Ovary (tissue), 9 donors: ENCODE measurements around the gene PPP1R13B. TPM values are rescaled to one million over a fixed set of nuclear protein-coding genes. Genes with fewer than 3 reads are reported as not detected.
A peak's percentile ranks its signal among the peaks of the same experiment; 100 is the strongest.

Experiments
- DNase-seq, 5 donors: peaks; one replicate each; pipeline ENCODE4 v3.0.0-alpha.2; 2019 to 2020
- H3K27ac ChIP-seq, 2 donors: fragments of 200-600 bp; one replicate each; pipeline versions ENCODE4 v1.5.1 to v1.8.0; 2019 to 2022
- H3K27me3 ChIP-seq: fragments of 200-600 bp; one replicate; pipeline ENCODE4 v1.8.0; 2022
- H3K36me3 ChIP-seq: fragments of 200-600 bp; sonication (generic); one replicate; pipeline ENCODE4 v1.5.1; 2019
- H3K4me1 ChIP-seq: one replicate; pipeline ENCODE4 v1.8.1; 2013; ENCODE audit warnings: mild to moderate bottlenecking, moderate library complexity; ENCODE audit not compliant: insufficient read depth
- H3K4me3 ChIP-seq: fragments of 200-600 bp; sonication (generic); one replicate; pipeline ENCODE4 v1.5.1; 2017
- H3K9me3 ChIP-seq, 2 donors: fragments of 200-600 bp in 1 of 2; sonication (generic) in 1 of 2; one replicate each; pipeline versions ENCODE4 v1.5.1 to v1.8.1; 2013 to 2019; ENCODE audit warnings: mild to moderate bottlenecking in 1 of 2, moderate library complexity in 1 of 2
- CTCF ChIP-seq, 3 donors: fragments of 450-650 bp in 2 of 3; fragments of 200-600 bp in 1 of 3; IDR thresholded peaks; one replicate each; pipeline versions ENCODE4 v1.5.1 to v1.8.0; 2016 to 2022; ENCODE audit warnings: antibody characterized with exemption in 3 of 3, mild to moderate bottlenecking in 1 of 3
- EP300 ChIP-seq: sonication (generic); formaldehyde crosslinking; IDR thresholded peaks from one replicate; pipeline ENCODE4 v1.6.1; 2017; ENCODE audit warnings: antibody characterized with exemption
- POLR2A ChIP-seq: fragments of 450-650 bp; IDR thresholded peaks from one replicate; pipeline ENCODE4 v1.6.1; 2017; ENCODE audit warnings: antibody characterized with exemption, mild to moderate bottlenecking, moderate library complexity
- WGBS, 3 donors: extraction: QIAGEN DNeasy Blood & Tissue Kit in 1 of 3; methylation state at CpG; one replicate each; pipeline versions ENCODE4 v1.1.5 to v1.1.7; 2013 to 2017; 5-methylcytosine and 5-hydroxymethylcytosine counted together
- intact Hi-C, 4 donors: fragments of 100-400 bp; cut with DNase I; formaldehyde crosslinking; loops; one replicate each; pipeline versions ENCODE4 v1.11.0 to v1.15.1; 2022 to 2023
- polyA plus RNA-seq, 2 donors: library from polyadenylated mRNA; stranded (reverse); fragments of 200-250 nt in 1 of 2; fragments of 350-450 nt in 1 of 2; fragmentation: Illumina TruSeq in 1 of 2; extraction: RNeasy Lipid Tissue Mini Kit (QIAGEN cat#74804) in 1 of 2; gene quantifications; one replicate each; pipeline ENCODE4 v1.2.3, GENCODE V29; 2013 to 2014
- total RNA-seq, 7 donors: library from RNA; depleted of rRNA in 2 of 7; stranded (reverse); fragments of >200 nt in 2 of 7; fragmentation: NEBNext Ultra II Directional in 3 of 7; extraction: Animal tissue kit (Norgen Biotek cat#: 25700) in 3 of 7; gene quantifications; one replicate each; pipeline versions ENCODE4 v1.1.0 to v1.2.4, GENCODE V29; 2016 to 2023
- donor health status: DM: no; HTN: no; CAD: no; lungs with moderate emphysema.
- donor health status: DM: no; HTN: no; CAD: no.
- donor health status: Bipolar disorder and iron deficiency.
- donor health status: DM: yes; HTN: yes; CAD: no.
- donor health status: DM: no; HTN: no; CAD: no.
- donor health status: DM: yes; HTN: yes; CAD: no.

The PPP1R13B gene
- total and polyA plus RNA-seq, 9 donors = 15.0 to 64.8 (median 35.3) TPM

- peak in 1 of 5 donors; percentile 45 for DNase-seq
- TF ChIP-seq CTCF (IDR thresholded peaks at IDR 0.05) = no peak
- TF ChIP-seq EP300 = no peak
- no peak for TF ChIP-seq POLR2A
Observed at GRCh38 chr14:103735439-103735814, 111.9 kb downstream of the PPP1R13B start.

GRCh38 chr14:103735022-103735421 lies 112.4 kb downstream of the PPP1R13B start:
- Histone ChIP-seq H3K27ac (no peak overlapping the region), H3K9me3 (no peaks in the 10 kb centered on the region), H3K36me3 (no peaks in the 10 kb centered on the region), H3K4me3 (no peak overlapping the region), H3K27me3 (no peaks in the 10 kb centered on the region), H3K4me1 (peaks cover 30% of the 10 kb centered on the region)
- intact Hi-C loops = loop anchor here in 1 of 4 donors (10.0 kb wide), 1 partner anchor 160 kb away; no protein-coding TSS in a partner anchor
- TF ChIP-seq POLR2A (no peak), EP300 (no peak), CTCF (IDR thresholded peaks at IDR 0.05) (no peak)
- WGBS, 3 donors = 35 to 49% (median 46%) methylated on average over 12 of the region's 12 CpGs
- peak in 3 of 5 donors; percentile 22 to 49 (median 35) for DNase-seq

More at GRCh38 chr14:103735439-103735814, 111.9 kb downstream of the PPP1R13B start:
- H3K4me1 ChIP-seq = peaks cover 28% of the 10 kb centered on the region
- 32 to 51% (median 39%) methylated on average over 7 of the region's 7 CpGs for WGBS, 3 donors
- H3K4me3 ChIP-seq = no peak overlapping the region
- intact Hi-C loops = loop anchor here in 1 of 4 donors (10.0 kb wide), 1 partner anchor 161 kb away; no protein-coding TSS in a partner anchor
- H3K36me3 ChIP-seq = no peaks in the 10 kb centered on the region
- H3K27me3 ChIP-seq = no peaks in the 10 kb centered on the region
- H3K27ac ChIP-seq = no peak overlapping the region
- no peaks in the 10 kb centered on the region for H3K9me3 ChIP-seq

- TF ChIP-seq EP300 (no peak), POLR2A (no peak), CTCF (IDR thresholded peaks at IDR 0.05) (no peak)
- H3K9me3 ChIP-seq = no peaks in the 10 kb centered on the region
- H3K27me3 ChIP-seq = no peaks in the 10 kb centered on the region
- 86 to 88% (median 87%) methylated on average over 23 of the region's 23 CpGs for WGBS, 3 donors
- intact Hi-C loops = loop anchor here in 1 of 4 donors (10.0 kb wide), 1 partner anchor 159 kb away; no protein-coding TSS in a partner anchor
- H3K27ac ChIP-seq = no peak overlapping the region
- peaks cover 30% of the 10 kb centered on the region for H3K4me1 ChIP-seq
- H3K4me3 ChIP-seq = no peak overlapping the region
- no peaks in the 10 kb centered on the region for H3K36me3 ChIP-seq
- peak in 2 of 5 donors; percentile 18 to 32 for DNase-seq
Observed at GRCh38 chr14:103734081-103734888, 113.1 kb downstream of the PPP1R13B start.

GRCh38 chr14:103733651-103734050 lies 113.7 kb downstream of the PPP1R13B start:
- Histone ChIP-seq H3K27ac (no peak overlapping the region), H3K36me3 (no peaks in the 10 kb centered on the region), H3K9me3 (no peaks in the 10 kb centered on the region), H3K27me3 (no peaks in the 10 kb centered on the region), H3K4me3 (no peak overlapping the region), H3K4me1 (peaks cover 30% of the 10 kb centered on the region)
- WGBS, 3 donors = 87 to 91% (median 89%) methylated on average over 14 of the region's 14 CpGs
- peak in 2 of 5 donors; percentile 13 to 34 for DNase-seq
- intact Hi-C loops = loop anchor here in 1 of 4 donors (10.0 kb wide), 1 partner anchor 159 kb away; no protein-coding TSS in a partner anchor
- TF ChIP-seq CTCF (IDR thresholded peaks at IDR 0.05) (no peak), POLR2A (no peak), EP300 (no peak)
